ENCODE data around the gene TMEM119. TPM values are rescaled to one million over a fixed set of nuclear protein-coding genes. Genes with fewer than 3 reads are reported as not detected.
"Not testable (repeated sequence)": the region's sequence is repeated elsewhere in the genome, so short reads cannot be mapped to it uniquely, and the experiment has no call there.

TMEM119 gene
- total and polyA plus RNA-seq, 9 donors: 0.25 to 12.3 (median 2.0) TPM

DNA sequence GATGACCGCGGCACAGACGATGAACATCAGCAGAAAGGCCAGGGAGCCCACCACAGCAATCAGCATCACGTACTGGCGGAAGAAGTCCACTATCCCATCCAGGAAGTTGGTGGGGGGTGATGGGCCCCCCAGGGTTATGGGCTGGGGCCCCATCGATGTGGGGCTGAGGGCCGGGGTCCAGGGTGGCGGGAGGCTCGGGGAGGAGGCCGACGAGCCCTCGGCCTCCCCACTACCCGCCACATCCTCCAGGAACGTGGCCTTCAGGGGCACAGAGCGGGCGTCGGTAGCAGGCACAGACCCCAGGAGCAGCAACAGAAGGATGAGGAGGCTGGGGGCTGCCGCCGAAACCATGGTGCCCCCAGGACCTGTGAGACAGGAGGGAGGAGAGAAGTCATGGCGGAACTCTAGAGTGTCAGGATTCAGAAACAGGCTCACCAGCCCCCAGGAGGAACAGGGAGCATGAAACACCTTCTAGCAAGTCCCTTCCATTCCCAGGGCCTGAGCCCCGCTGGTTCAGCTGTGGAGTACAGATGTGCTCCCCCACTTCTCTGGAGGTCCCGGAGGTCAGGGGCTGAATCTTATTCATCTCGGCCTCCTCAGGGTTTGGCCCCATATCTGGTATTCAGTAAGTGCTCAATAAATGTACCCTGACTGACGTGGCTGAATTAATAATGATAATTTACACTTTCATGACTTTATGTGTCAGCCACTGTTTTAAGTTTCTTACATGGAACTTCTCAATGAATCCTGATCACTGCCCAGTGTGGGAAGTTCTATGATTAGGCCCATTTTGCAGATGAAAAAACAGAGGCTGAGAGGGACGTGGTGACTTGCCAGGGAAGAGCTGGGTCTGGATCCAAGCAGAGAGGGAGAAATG lies 5.6 kb downstream of the TMEM119 start:
- intact Hi-C loops (cut with DNase I): no loop called here
- H3K4me1 ChIP-seq (ENCODE audit: insufficient read depth): no peaks in the 10 kb centered on the region
- WGBS, 3 donors: 94 to 96% (median 95%) methylated on average over 25 of the region's 25 CpGs
- no peaks in the 10 kb centered on the region for H3K27me3 ChIP-seq
- H3K27ac ChIP-seq: no peak overlapping the region
- TF ChIP-seq, protein P1, sequence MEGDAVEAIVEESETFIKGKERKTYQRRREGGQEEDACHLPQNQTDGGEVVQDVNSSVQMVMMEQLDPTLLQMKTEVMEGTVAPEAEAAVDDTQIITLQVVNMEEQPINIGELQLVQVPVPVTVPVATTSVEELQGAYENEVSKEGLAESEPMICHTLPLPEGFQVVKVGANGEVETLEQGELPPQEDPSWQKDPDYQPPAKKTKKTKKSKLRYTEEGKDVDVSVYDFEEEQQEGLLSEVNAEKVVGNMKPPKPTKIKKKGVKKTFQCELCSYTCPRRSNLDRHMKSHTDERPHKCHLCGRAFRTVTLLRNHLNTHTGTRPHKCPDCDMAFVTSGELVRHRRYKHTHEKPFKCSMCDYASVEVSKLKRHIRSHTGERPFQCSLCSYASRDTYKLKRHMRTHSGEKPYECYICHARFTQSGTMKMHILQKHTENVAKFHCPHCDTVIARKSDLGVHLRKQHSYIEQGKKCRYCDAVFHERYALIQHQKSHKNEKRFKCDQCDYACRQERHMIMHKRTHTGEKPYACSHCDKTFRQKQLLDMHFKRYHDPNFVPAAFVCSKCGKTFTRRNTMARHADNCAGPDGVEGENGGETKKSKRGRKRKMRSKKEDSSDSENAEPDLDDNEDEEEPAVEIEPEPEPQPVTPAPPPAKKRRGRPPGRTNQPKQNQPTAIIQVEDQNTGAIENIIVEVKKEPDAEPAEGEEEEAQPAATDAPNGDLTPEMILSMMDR (IDR thresholded peaks at IDR 0.05): no peak
- no peak for TF ChIP-seq EP300 (IDR thresholded peaks at IDR 0.05)
- TF ChIP-seq POLR2A (IDR thresholded peaks at IDR 0.05): no peak
- no peak for DNase-seq
- no peaks in the 10 kb centered on the region for H3K9me3 ChIP-seq
- H3K4me3 ChIP-seq: no peak overlapping the region
- no peaks in the 10 kb centered on the region for H3K36me3 ChIP-seq

DNA sequence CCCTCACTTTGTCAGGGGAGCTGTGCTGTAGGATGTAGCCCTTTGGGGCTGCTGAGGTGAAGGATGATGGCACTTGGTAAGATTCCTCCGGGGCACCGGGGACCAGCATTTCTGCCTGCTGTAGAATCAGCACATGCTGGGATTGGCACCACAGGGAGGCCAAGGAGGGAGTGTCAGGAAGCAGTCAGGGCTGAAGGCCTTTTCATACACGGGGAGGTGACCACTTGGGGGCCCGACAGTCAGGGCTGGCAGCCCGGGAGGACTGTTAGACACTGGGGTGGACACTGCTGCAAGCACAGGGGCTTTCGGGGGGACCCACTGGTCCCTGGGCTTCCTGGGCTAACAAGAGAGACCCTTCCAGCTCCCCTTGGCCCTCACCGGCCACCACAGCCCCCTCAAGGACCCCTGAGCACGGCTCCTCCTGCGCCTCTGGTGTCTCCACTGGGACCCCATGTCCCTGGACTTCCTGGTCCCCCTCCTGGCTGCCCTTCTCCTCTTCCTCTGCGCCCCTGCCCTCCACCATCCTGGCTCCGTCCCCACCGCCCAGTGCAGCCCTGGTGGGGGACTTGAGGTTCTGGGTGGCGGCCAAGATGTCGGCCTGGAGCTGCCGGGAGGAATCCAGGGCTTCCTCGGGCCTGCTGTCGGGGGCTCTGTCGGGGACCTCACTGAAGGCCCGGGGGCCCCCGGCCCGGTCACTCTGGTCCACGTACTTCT lies 6.5 kb downstream of the TMEM119 start:
- intact Hi-C loops (cut with DNase I): no loop called here
- no peak overlapping the region for H3K27ac ChIP-seq
- H3K4me3 ChIP-seq: no peak overlapping the region
- no peaks in the 10 kb centered on the region for H3K9me3 ChIP-seq
- H3K36me3 ChIP-seq: no peaks in the 10 kb centered on the region
- H3K27me3 ChIP-seq: no peaks in the 10 kb centered on the region
- no peaks in the 10 kb centered on the region for H3K4me1 ChIP-seq (ENCODE audit: insufficient read depth)
- TF ChIP-seq POLR2A (IDR thresholded peaks at IDR 0.05) (no peak), EP300 (IDR thresholded peaks at IDR 0.05) (no peak)
- TF ChIP-seq, protein P1 (IDR thresholded peaks at IDR 0.05): no peak
- DNase-seq: peak in 1 of 5 donors; percentile 32
- WGBS, 3 donors: 87 to 91% (median 90%) methylated on average over 22 of the region's 22 CpGs

DNA sequence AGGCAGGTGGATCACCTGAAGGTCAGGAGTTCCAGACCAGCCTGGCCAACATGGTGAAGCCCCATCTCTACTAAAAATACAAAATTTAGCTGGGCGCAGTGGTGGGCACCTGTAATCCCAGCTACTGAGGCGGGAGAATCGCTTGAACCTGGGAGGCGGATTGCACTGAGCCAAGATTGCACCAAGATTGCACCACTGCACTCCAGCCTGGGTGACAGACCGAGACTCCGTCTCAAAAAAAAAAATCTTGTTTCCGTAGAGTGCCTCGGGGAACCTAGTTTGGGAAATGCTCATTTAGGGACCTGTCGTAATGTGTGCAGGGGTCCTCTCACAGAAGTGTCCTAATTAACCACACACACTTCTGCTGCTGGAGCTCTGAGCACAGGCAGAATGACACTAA lies 7.4 kb downstream of the TMEM119 start:
- 94 to 97% (median 97%) methylated on average over 9 of the region's 9 CpGs for WGBS, 3 donors
- H3K4me1 ChIP-seq (ENCODE audit: insufficient read depth); intact Hi-C loops (cut with DNase I); DNase-seq; H3K27ac ChIP-seq; H3K27me3 ChIP-seq; H3K9me3 ChIP-seq; H3K4me3 ChIP-seq; H3K36me3 ChIP-seq: not testable (repeated sequence)

DNA sequence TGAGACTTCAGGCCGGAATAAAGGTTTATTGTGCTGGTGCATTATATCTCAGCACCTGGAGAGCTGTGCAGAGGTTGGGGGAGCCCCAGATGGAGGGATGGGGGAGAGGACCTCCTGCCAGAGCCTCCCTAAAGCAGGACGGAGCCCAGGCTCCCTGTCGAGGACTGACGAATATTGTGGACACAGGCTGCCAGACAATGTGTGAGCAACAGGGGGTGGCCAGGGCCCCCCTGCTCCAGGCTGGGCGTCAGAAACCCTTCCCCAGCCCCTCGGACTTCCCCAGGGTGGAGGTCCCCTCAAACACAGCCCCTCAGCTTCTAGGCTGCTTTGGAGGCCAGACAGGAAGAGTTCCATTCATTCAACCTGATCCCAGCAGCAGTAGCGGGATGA lies 8.0 kb downstream of the TMEM119 start:
- TF ChIP-seq, protein P1 (IDR thresholded peaks at IDR 0.05): no peak
- no peak for TF ChIP-seq EP300 (IDR thresholded peaks at IDR 0.05)
- TF ChIP-seq POLR2A (IDR thresholded peaks at IDR 0.05): no peak
- no peaks in the 10 kb centered on the region for H3K9me3 ChIP-seq
- H3K27me3 ChIP-seq: no peaks in the 10 kb centered on the region
- intact Hi-C loops (cut with DNase I): no loop called here
- DNase-seq: no peak
- no peaks in the 10 kb centered on the region for H3K36me3 ChIP-seq
- H3K4me1 ChIP-seq (ENCODE audit: insufficient read depth): no peaks in the 10 kb centered on the region
- no peak overlapping the region for H3K27ac ChIP-seq
- H3K4me3 ChIP-seq: no peak overlapping the region
- 71 to 83% (median 77%) methylated on average over 5 to 7 of the region's 7 CpGs for WGBS, 3 donors

Measured in ovary (tissue), 9 donors.